H4 (cell line): ENCODE results near the gene CILP2. TPM values are rescaled to one million over a fixed set of nuclear protein-coding genes. Genes with fewer than 3 reads are reported as not detected.

Experiments
- DNase-seq: peaks from one replicate; pipeline ENCODE4 v3.0.0-alpha.2; 2015; ENCODE audit warnings: low spot score
- total RNA-seq: library from RNA; depleted of rRNA; stranded (reverse); fragments of >200 nt; shearing (Covaris generic); gene quantifications from 2 replicates; pipeline ENCODE4 v1.2.3, GENCODE V29; 2014

CILP2 gene
- total RNA-seq, 1 experiment from 2014 or later: 0.08 TPM

DNA sequence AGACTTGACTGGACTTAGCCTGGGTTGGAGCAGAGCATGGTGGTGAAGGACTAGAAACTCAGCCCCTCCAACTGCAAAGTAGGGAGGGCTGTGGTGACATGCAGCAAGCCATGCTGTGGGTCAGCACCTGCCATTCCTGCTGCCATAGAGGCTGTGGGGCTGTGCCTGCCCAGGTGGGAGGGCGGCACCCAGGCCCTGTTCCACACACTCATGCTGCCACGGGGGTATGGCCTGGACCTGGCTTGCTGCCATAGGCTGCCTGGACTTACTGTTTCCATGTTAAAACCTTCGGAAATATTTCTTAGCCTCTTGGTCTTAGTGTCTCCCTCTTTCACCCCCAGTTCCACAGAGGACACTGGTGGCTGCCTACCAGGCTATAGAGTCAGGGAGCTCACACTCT lies 29.3 kb downstream of the CILP2 start:
- no peak for DNase-seq

DNA sequence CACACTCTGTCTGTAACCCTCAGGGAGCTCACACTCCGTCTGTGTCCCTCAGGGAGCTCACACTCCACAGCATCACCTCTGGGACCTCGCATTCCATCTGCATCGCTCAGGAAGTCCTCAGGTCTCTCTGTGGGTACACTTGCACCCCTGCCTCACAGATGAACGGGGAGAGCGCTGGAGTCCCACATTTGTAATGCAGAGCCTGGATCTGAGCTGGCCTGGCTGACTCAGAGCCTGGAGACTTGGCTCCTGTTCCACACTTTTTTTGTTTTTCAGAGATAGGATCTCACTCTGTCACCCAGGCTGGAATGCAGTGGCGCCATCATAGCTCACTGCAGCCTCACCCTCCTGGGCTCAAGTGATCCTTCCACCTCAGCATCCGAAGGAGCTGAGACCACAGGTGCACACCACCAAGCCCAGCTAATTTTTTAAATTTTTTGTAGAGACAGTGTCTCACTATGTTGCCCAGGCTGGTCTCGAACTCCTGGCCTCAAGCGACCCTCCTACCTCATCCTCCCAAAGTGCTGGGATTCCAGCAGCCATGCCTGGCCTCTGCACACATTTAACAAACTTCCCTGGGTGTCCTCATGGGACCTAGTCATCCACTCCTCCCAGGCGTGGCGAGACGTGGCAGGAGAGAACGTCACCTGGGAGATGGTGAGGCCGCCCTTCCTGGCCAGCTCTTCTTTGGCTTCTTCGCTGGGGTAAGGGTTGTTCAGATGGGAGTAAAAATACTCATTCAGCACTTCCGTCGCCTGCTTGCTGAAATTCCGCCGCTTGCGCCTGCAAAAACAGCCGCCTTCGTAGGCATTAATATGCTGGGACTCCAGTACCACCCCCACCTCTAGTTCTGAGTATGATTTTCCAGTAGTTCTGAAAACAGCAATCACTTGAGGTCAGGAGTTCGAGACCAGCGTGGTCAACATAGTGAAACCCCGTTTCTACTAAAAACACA lies 31.0 kb downstream of the CILP2 start:
- DNase-seq: no peak

DNA sequence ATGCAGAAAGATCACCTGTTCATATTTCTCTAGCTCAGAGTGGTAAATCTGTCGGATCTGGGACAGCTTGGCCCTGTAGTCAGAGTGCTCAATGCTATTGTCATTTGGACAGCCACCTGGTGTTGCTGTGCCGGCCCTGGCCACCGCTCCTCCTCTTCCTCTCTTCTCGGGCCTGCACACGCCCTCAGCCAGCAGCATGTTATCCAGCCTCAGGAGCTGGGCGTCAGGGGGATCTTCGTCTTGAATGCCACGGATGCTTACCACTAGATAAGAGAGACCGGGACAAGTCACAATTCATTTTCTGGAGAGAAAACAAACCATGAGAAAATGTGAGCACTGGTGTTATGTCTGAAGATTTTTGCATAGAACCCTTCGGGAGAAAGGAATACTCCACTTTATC lies 32.5 kb downstream of the CILP2 start:
- DNase-seq: no peak

DNA sequence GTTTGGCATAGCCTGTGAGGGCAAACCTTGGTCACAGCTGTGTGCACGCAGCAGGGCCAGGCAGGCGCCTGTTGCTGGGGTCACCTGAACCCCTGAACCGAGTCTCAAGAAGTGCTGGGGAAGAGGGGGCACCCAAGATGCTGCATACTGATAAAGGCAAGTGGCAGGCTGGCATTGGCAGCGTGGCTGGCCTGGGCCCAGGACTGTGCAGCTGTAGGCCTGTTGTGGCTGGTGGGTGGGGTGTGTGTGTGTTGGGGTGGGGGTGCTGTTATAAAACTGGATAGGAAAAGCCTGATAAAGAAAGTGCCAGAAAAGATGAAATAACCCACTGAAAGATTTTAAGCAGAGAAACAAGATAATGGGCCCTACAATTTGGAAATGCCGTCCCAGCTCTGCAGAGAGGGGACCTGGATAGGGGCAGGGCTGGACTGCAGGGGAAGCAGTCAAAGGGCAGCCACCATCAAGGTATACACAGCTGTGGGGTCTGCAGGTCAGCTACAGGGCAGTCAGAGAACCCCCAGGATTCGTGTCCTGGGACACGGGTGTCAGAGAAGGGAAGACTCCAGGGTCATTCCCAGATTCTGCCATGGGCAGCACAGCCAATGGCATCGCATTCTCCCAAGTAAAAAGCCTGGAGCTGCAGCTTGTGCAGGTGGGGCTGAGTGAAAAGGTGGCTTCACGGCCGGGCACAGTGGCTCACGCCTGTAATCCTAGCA lies 33.2 kb downstream of the CILP2 start:
- no peak for DNase-seq

DNA sequence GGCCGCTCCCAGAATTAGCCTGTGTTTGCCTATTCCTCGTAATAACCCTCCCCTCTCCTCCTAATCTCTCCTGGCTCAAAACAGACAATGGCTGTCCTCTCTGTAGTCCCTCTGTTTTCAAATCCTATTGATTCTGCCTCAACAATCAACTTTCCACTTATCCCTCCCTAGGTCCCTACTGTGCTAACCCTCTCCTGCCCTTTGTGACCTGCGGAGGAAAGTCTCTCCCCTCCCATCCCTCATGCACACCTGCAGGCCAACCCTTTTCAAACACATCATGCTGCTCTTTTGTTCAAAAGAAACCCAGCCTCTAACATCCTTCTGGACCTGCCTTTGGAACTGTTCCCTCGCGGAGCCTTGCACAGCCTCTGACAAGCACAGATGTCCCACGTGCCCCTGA lies 37.3 kb downstream of the CILP2 start:
- DNase-seq: no peak

DNA sequence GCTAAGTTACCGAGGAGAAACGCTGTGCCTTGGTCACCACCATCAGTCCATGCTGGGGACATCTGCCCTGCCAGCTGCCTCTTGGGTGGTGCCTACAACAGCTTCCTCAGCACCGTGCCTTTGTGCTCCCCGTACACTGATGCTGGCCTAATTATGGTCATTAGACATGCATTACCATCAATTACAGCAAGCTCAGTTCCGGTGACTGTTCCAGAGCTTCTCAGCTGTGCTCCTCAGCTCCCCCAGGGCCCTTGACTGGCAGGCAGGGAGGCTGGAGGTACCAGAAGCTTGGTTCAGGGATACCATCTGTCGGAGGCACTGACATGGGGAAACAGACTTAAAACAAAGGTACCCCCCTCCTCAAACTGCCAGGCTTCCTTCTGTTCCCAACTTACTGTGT lies 40.2 kb downstream of the CILP2 start:
- no peak for DNase-seq

DNA sequence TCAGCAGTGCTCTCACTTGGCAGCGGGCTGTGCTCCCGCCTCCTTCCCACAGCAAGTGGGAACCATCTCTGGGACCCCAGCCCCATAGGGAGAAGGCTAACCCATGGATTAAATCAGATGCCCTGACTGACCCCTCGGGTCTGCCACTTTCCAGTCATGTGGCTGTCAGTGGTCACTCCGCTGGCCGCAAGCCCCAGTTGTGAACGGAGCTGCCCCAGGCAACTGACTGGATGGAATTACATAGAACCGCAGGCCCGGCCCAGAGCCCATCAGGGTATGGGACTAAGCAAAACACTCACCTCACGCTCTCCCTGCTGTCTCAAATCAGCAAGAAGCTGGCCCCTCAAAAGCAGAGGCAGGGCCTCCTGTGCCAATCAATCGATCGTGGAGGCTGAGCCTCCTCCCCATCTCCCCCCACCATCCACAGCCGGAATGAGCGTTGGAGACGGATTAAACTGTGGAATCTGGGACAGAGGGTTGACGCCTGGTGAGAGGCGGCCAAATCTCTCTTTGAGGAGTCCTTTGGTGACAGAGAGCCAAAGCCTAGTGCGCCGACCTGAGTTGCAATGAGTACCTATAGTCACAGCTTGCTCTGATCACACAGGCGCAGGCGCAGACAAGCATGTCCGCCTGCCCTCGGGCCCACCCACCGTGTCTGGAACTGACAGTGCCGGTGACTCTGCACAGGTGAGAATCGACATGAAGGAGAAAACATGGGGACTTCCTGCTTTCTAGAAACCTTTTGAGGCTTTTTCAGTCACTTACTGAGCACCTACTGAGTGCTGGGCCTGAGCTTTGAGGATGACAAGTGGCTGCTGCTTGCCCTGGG lies 41.7 kb downstream of the CILP2 start:
- no peak for DNase-seq

DNA sequence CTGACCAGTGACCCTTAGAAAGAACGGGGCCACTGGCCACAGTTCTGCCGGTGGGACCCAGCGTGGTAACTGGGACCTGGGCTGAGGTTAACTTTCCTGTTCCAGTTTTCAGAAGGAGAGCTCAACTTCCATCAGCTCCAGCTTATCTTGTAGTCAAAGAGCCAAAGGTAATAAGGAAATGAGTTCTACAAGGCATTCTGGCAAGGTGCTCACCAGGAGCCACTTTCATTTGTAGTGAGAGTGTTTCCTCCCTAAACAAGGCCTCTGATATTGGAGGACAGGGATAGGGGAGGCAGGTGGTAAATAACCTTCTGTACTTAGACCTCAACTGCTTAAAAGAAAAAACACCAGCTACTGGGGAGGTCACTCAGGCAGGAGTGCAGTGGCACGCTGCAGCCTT lies 42.4 kb downstream of the CILP2 start:
- DNase-seq: no peak

DNA sequence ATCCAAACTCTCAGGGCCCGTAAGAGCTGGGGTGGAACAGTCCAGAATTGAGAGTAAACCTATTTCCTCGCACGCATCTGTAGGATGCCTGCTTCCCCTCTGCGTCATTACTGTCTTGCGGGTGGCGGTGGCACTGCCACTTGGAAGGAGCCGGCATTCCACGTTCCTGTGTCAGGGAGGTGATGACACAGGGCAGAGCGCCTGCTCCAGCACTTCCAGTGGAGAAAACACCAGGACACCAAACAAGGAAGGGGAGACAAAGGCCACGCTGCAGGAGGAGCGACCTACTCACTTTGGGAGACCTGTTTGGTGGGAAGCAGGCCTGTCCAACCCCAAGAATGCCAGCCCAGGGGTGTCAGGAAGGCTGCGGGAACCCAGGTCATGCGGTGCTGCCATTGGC lies 43.3 kb downstream of the CILP2 start:
- DNase-seq: no peak

DNA sequence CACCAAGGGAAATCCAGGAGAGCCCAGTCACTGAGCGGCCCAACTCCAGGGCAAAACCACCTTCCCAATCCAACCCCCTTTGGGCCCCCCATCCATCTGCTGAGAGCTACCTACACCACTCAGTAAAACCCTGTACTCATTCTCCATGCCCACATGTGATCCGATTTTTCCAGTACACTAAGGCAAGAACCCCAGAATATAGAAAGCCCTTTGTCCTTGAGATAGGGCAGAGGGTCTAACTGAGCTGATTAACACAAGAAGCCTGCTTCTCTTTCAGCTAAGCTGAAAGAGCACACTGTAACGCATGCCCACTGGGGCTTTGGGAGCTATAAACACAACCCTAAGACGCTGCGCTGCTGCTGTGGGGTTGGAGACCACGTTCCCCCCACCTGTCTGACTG lies 44.4 kb downstream of the CILP2 start:
- no peak for DNase-seq

DNA sequence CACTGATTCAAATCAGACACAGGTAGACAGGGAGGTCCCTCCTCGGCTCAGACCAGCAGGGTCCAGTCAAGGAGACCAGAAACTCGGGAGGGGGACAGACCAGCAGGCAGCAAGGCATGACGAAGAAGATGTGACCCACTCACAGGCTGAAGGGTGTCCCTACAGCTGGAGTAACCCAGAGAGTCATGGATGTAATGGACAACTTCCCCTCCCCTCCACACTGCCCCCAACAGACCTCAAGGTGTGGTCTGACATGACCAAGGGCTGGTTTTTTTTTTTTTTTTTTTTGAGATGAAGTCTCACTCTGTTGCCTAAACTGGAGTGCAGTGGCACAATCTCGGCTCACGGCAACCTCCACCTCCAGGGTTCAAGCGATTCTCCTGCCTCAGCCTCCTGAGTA lies 46.3 kb downstream of the CILP2 start:
- DNase-seq: no peak

DNA sequence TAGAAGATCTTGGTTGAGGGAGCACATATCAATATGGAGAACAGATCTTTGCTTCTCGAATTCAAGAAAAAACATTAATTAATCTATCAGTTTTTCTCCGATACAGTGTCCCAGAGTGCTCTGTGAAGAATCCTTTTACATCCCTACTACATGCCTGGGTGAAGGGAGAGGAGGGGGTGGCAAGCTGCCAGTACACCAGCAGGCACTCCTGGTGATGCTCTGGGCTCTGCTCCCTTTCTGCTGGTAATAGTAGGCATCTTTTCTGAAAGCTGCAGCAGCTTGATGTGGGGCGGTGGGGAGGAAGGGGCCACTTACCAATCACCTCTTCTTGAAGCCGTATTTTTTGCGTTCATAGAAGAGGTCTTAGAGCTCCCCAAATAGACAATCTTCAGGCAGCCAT lies 49.7 kb downstream of the CILP2 start:
- no peak for DNase-seq

DNA sequence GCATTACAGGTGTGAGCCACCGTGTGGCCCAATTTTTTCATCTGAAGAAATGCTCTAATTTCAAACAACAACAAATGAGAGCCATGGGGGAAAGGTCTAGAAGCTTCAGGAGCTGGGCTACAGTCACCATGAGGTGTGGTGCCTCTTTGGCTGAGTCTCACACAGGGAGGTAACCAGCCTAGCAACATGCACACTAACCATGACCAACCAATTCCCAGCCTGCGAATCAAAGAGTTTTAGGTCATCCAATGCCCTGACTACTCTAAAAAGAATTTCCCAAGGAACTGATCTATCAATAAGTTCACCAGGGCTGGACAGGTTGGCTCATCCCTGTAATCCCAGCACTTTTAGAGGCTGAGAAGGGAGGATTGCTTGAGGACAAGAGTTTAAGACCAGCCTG lies 50.5 kb downstream of the CILP2 start:
- no peak for DNase-seq

DNA sequence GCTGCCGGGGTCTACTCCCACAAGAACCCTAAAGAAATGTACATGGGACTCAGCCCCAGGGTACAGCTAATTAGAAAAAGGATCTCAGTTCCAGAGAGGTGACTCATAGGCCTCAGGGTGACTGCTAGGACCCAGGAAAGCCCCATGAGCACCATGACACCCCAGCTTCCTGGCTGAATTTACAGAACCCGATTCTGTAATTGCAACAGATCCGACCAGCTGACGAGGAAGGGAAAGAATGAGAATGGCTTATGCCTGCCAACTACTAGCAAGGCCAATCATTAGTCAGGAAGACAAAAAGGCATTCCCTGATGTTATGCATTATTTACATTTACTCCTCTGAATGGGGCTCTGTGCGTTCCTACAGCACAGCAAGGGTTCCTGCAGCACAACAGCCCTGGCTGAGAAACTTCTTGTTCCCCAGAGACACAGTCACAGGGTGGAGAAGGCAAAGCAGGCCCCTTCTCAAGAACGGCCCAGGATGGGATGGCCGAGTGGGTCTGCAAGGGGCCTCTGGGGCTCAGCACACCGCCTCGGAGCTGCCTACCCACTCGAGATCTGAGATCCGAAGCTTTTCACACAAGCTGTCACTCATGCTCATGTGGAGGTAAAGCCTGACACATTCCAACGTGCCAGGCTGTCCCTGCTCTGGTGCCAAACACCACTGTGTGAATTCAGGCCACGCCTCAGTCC lies 53.2 kb downstream of the CILP2 start:
- peak; percentile 91 for DNase-seq

DNA sequence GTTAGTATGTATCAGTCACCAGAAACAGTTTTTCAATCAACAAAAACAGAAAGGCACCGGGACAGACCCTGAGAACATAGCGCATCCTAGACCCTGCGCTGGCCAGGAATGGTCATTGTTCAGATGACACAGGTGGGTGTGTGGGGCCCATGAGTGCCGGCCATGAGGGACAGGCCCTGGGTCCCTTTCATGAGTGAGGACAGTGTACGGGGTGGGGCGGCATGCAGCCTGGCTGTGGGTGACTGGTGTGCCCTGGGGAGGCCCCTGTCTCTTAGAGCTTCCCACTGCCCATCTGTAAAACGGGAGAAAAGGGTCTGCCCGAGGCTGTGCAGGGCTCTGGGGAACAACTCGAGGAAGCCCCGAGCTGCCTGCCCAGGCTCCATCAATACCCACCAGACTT lies 54.6 kb downstream of the CILP2 start:
- no peak for DNase-seq

DNA sequence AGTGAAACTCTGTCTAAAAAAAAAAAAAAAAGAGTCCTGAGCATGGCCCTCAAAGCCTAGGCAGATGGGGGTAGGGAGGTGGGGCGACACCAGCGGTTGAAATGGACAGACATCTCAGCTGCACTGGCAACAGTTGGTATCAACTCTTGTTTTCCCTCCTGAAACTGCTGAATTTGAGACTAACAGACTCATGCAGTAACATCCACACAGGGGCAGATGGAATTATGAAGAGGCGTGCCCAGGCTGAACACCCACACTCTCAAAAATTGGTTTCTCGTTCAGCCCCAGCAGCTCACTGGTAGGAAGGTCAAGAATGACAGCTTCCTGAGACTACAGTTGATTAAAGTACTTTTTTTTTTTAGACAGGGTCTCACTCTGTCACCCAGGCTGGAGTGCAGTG lies 56.3 kb downstream of the CILP2 start:
- no peak for DNase-seq

DNA sequence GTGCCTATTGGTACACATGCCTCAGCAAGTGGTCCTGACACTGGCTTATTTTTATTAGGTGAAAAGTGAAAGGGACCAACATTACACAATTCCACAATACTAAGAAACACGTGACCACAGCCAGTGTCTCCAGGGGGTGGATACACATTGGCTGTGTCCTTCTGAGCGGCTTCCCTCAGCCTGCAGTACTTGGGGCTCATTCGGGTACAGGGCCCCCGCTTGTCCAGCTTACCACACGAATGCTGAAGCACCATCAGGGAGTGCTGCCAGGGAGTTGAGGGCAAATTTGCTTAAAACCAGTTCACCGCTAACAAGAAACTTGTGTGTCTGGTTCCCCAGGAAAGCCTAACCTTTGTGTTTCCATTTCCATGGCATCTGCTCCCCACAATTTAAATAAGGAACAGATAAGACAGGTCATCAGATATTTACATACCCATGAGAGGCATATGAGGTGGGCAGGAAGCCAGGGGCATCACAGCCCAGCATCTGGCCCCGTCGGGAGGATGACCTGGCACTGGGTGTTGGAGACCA lies 57.2 kb downstream of the CILP2 start:
- peak; percentile 35 for DNase-seq
